GM12872 (cell line): ENCODE results near the gene CC2D1A.

ENCODE experiments used
- TF ChIP-seq, protein P1 (sequence below): IDR thresholded peaks from 3 replicates; pipeline ENCODE4 v1.5.1; 2011; ENCODE audit warnings: low read depth, mild to moderate bottlenecking, low read length, moderate library complexity; ENCODE audit not compliant: insufficient read depth

The CC2D1A gene

DNA sequence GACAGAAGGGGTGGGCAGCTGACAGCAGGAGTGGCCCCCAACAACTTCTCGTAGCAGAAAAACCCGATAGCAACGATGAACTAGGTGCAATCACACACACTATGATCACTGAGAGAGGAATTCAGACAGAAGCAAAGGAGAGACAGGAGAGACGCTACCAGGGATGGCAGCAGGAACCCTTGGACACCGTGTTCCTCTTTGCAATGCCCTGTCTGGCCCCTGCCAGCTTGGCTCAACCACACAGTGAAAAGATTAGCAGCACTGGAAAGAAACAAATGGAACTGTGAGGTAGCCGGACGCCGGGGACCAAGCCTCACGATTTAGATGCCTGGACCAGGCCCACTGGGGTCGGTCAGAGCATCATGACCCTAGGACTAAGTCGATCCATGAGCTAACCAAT, 69.9 kb downstream of the CC2D1A start:
- TF ChIP-seq, protein P1, sequence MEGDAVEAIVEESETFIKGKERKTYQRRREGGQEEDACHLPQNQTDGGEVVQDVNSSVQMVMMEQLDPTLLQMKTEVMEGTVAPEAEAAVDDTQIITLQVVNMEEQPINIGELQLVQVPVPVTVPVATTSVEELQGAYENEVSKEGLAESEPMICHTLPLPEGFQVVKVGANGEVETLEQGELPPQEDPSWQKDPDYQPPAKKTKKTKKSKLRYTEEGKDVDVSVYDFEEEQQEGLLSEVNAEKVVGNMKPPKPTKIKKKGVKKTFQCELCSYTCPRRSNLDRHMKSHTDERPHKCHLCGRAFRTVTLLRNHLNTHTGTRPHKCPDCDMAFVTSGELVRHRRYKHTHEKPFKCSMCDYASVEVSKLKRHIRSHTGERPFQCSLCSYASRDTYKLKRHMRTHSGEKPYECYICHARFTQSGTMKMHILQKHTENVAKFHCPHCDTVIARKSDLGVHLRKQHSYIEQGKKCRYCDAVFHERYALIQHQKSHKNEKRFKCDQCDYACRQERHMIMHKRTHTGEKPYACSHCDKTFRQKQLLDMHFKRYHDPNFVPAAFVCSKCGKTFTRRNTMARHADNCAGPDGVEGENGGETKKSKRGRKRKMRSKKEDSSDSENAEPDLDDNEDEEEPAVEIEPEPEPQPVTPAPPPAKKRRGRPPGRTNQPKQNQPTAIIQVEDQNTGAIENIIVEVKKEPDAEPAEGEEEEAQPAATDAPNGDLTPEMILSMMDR: no peak

DNA sequence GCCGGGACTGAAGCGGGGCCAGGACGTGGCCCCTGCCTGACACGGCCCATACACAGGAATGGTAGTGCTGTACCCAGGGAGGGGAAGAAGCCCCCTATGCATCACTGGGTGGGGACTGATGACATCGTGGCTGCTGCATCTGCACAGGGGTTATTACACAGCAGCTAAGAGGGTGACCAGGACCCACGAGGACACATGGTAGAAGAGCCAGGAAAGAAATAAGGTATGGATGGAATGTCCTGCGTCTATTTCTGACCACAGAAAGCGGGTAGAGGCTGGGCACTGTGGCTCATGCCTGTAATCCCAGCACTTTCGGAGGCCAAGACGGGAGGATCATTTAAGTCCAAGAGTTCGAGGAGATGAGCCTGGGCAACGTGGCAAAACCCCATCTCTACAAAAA, 70.4 kb downstream of the CC2D1A start:
- TF ChIP-seq, protein P1: no peak

DNA sequence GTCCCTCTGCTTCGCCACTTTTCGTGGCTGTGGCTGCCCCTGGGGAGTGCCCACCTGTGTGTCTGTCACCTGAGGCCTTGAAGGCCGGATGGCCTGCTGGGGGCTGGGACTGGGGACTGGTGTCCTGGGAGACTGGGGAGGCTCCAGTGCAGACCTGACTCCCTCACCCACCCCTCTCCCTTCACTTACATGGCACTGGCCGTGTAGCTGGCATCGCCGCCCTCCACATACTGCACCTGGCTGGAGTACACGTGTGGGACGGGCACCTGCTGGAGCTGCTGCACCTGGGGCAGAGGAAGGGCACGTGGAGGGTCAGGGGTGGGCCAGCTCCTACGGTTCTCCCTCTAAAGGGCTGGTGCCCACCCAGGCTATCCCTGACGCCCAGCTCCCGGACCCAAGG, 71.8 kb downstream of the CC2D1A start:
- TF ChIP-seq, protein P1: no peak

DNA sequence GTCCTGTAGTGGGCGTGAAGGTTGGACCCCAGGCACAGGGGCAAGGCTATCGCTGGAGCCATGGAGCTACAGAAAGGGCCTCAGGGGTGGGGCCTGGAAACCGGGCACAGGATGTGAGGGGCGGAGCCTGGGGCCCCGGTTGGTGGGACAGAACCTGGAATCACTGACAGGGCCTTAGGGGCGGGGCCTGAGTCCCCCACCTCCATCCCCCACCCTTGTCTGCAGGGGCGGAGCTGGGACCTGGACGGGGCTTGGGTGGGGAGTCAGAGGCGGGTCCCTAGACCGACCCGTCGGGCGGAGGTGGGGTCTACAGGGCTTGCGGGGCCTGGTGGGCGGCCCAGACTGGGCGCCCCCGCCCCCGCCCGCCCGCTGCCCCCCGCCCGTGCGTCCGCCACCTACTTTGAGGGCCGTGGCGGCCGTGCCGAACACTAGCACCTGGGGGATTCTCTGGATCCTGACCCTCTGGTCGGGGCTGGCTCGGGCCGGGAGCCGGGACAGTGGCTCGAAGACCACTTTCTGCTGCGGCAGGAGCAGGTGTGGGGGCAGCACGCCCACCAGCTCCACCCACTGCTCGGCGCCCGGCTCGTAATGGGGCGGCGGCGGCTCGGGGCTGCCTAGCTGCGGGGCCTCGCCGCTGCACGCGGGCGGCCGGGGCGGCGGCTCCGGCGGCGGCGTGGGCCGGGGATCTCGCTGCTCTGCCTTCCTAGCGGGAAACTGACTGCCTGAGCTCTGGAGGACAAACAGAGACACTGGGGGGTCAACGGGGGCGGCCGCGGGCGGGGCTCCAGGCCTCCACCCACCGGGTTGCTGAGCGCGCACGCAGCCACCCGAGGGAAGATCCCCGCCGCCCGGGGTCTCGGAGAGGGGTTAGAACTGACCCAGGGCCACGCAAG, 72.6 kb downstream of the CC2D1A start:
- TF ChIP-seq, protein P1: no peak

DNA sequence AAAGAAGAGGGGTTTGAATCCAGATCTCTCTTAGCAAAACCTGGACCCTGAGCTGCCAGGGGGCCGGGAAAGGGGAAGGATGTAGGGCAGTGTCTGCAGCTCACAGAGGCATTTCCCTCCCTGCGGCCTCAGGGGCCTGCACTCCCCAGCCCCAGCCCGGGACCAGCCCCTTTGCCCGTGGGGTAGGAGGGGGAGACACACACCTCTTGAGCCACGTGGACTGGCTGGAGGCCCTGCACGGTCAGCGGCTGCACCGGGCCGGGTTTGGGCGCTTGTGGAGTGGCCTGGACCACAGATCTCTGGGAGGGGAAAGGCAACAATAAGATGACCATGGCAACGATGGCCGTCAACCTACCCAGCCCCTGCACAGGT, 73.2 kb downstream of the CC2D1A start:
- TF ChIP-seq, protein P1: no peak

DNA sequence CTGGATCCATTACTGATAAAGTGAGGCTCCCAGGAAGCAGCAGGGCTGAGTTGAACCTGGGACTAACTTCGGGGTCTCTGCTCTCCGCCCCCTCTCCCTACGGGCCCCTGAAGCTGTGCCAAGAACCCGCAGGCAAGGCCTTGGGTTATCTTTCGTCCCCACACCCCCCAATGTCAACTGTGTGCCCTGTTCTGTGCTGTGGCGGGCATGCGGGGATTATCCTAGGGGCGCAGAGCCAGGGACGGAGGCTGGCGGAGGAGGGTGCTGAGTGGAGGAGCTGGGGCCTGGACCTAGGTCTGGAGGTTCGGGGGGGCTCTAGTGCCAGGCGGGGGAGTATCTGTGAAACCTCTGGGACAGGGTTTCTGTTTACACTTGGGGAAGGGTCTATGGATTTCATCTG, 73.7 kb downstream of the CC2D1A start:
- TF ChIP-seq, protein P1: no peak

DNA sequence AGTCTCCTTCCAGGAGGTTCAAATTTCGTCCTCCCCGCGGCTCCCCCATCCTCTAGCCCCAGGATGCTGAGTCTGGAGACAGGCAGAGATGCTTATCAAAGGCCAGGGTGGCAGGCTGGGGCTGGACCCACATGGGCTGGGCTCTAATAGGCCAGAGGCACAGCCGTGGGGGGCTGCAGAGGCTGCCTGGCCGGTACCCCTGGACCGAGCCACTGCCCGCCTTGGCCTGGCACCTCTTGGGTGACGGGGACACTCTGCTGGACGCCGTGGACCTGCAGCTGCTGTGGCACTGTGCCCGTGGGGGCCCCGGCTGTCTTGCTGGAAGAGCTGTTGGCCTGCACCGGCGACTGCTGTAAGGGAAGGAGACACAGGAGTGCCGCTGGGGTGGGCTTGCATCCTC, 74.3 kb downstream of the CC2D1A start:
- TF ChIP-seq, protein P1: no peak
